ENCODE results near the gene RFLNA. TPM values are rescaled to one million over a fixed set of nuclear protein-coding genes. Genes with fewer than 3 reads are reported as not detected.

Gene RFLNA
- total and polyA plus RNA-seq, 2 experiments from 2014 or later = 3.9 to 20.4 TPM

DNA sequence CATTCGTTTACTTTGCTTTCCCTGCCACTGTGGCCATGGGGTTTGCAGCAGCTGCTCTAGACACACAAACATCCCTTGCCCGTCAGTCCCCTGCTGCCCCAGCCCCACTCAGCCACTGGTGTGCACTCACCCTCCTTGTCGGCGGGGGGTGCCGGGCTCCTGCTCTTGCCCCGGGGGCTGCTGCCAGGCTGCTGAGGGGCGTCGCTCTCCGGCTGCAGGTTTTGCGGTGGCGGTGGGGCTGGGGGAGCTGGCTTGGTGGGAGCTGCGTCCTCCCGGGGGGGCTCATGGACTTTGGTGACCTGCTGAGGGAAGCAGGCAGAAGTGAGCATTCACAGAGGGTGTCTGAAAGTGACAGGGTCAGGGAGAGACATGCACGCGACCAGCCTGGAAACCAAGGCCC is 67.1 kb downstream of the RFLNA start (continued):
- TF ChIP-seq ZNF462 (CRISPR knock-in tag; IDR thresholded peaks at IDR 0.05) (no peak), STAT1 (IDR thresholded peaks at IDR 0.05; ENCODE audit: unreplicated experiment) (no peak), ZNF331 (CRISPR knock-in tag; IDR thresholded peaks at IDR 0.05; ENCODE audit: low read depth) (no peak), CREB1 (CRISPR knock-in tag; IDR thresholded peaks at IDR 0.05; ENCODE audit: low read depth) (no peak)

DNA sequence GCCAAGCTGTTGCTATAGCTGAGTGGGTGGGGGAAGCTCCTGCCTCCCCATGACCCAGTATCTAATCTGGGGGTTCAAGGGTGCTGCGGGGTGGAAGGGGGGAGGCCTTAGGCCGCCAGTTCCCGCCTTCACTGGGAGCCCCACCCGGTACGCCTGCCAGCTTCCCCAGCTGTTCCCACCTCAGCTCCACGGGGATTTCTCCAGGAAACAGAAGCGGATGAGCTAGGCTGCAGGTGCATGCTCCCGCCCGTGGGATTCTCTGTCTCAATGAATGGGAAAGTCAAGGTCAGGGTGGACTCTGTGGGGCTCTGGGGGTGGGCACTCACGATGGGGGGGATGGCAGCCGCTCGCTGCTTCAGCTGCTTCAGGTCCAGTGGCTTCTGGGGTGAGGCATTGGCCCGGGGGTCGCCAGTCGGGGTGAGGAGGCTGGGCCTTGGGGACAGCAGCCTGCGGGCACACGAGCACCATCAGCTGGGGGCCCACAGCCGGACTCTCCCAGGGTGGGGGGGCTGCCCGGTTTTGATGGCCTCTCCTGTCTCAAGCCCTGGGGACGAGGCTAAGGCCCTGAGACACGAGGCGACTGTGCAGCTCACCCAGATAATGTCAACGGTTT is 68.6 kb downstream of the RFLNA start:
- no peaks in the 10 kb centered on the region for H3F3A ChIP-seq (replicated peaks; ENCODE audit: low read depth)
- H3K4me3 ChIP-seq = no peak overlapping the region
- 0 out of 2 replicates have a peak overlapping the region, but pooled peaks have one; percentile 40 for H3K27ac Mint-ChIP-seq
- no peak for ATAC-seq
- peaks cover 6% of the 10 kb centered on the region for H3K27me3 Mint-ChIP-seq (ENCODE audit: insufficient read depth, low read depth, poor library complexity)
- H2AFZ ChIP-seq = no peak overlapping the region
- H3K36me3 ChIP-seq (ENCODE audit: insufficient read depth) = no peaks in the 10 kb centered on the region; the same call in 1 of the 2 replicates
- H3K4me2 ChIP-seq = no peak overlapping the region
- H3K9me2 ChIP-seq (ENCODE audit: insufficient read depth) = no peaks in the 10 kb centered on the region
- peaks cover 24% of the 10 kb centered on the region for H3K36me3 Mint-ChIP-seq (ENCODE audit: low read depth)
- no peak overlapping the region for H3K27ac ChIP-seq (ENCODE audit: low read depth)
- H3K9me3 Mint-ChIP-seq = no peaks in the 10 kb centered on the region
- no peaks in the 10 kb centered on the region for H3K27me3 ChIP-seq (ENCODE audit: insufficient read depth)
- H3K4me3 Mint-ChIP-seq = no peak overlapping the region
- H4K20me1 ChIP-seq (replicated peaks; ENCODE audit: insufficient read depth) = no peaks in the 10 kb centered on the region; the same call in 1 of the 2 replicates
- H3K4me1 ChIP-seq (ENCODE audit: insufficient read depth) = no peaks in the 10 kb centered on the region
- 0 out of 2 replicates have a peak, but pooled peaks cover 5% of the 10 kb centered on the region for H3K79me2 ChIP-seq (replicated peaks; ENCODE audit: insufficient read depth)
- DNase-seq (ENCODE audit: low spot score) = no peak
- no peaks in the 10 kb centered on the region for H3K4me1 Mint-ChIP-seq
- TF ChIP-seq JUNB (IDR thresholded peaks at IDR 0.05; ENCODE audit: unreplicated experiment) = no peak
- no peak for TF ChIP-seq CREB1 (CRISPR knock-in tag; IDR thresholded peaks at IDR 0.05; ENCODE audit: low read depth)
- TF ChIP-seq STAT1 (IDR thresholded peaks at IDR 0.05; ENCODE audit: unreplicated experiment) = no peak
- TF ChIP-seq, protein P1, sequence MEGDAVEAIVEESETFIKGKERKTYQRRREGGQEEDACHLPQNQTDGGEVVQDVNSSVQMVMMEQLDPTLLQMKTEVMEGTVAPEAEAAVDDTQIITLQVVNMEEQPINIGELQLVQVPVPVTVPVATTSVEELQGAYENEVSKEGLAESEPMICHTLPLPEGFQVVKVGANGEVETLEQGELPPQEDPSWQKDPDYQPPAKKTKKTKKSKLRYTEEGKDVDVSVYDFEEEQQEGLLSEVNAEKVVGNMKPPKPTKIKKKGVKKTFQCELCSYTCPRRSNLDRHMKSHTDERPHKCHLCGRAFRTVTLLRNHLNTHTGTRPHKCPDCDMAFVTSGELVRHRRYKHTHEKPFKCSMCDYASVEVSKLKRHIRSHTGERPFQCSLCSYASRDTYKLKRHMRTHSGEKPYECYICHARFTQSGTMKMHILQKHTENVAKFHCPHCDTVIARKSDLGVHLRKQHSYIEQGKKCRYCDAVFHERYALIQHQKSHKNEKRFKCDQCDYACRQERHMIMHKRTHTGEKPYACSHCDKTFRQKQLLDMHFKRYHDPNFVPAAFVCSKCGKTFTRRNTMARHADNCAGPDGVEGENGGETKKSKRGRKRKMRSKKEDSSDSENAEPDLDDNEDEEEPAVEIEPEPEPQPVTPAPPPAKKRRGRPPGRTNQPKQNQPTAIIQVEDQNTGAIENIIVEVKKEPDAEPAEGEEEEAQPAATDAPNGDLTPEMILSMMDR (conservative IDR thresholded peaks at IDR 0.05; ENCODE audit: low read depth in 2 of 2) = no peak
- TF ChIP-seq EZH2phosphoT487 (IDR thresholded peaks at IDR 0.05; ENCODE audit: unreplicated experiment) = no peak
- TF ChIP-seq, protein P2, sequence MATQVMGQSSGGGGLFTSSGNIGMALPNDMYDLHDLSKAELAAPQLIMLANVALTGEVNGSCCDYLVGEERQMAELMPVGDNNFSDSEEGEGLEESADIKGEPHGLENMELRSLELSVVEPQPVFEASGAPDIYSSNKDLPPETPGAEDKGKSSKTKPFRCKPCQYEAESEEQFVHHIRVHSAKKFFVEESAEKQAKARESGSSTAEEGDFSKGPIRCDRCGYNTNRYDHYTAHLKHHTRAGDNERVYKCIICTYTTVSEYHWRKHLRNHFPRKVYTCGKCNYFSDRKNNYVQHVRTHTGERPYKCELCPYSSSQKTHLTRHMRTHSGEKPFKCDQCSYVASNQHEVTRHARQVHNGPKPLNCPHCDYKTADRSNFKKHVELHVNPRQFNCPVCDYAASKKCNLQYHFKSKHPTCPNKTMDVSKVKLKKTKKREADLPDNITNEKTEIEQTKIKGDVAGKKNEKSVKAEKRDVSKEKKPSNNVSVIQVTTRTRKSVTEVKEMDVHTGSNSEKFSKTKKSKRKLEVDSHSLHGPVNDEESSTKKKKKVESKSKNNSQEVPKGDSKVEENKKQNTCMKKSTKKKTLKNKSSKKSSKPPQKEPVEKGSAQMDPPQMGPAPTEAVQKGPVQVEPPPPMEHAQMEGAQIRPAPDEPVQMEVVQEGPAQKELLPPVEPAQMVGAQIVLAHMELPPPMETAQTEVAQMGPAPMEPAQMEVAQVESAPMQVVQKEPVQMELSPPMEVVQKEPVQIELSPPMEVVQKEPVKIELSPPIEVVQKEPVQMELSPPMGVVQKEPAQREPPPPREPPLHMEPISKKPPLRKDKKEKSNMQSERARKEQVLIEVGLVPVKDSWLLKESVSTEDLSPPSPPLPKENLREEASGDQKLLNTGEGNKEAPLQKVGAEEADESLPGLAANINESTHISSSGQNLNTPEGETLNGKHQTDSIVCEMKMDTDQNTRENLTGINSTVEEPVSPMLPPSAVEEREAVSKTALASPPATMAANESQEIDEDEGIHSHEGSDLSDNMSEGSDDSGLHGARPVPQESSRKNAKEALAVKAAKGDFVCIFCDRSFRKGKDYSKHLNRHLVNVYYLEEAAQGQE (IDR thresholded peaks at IDR 0.05; ENCODE audit: unreplicated experiment) = no peak

All from GM23338 (cell line).